DMS53 treated with DMSO at 0.1 percent for 48 hours (cell line): ENCODE results near the gene ERCC6L2.
A peak's percentile ranks its signal among the peaks of the same experiment; 100 is the strongest.

Experiments
- DNase-seq: peaks from one replicate; lab custom pipeline; 2025; ENCODE audit not compliant: unreplicated experiment; lab: John Stamatoyannopoulos, UW

ERCC6L2 gene, protein sequence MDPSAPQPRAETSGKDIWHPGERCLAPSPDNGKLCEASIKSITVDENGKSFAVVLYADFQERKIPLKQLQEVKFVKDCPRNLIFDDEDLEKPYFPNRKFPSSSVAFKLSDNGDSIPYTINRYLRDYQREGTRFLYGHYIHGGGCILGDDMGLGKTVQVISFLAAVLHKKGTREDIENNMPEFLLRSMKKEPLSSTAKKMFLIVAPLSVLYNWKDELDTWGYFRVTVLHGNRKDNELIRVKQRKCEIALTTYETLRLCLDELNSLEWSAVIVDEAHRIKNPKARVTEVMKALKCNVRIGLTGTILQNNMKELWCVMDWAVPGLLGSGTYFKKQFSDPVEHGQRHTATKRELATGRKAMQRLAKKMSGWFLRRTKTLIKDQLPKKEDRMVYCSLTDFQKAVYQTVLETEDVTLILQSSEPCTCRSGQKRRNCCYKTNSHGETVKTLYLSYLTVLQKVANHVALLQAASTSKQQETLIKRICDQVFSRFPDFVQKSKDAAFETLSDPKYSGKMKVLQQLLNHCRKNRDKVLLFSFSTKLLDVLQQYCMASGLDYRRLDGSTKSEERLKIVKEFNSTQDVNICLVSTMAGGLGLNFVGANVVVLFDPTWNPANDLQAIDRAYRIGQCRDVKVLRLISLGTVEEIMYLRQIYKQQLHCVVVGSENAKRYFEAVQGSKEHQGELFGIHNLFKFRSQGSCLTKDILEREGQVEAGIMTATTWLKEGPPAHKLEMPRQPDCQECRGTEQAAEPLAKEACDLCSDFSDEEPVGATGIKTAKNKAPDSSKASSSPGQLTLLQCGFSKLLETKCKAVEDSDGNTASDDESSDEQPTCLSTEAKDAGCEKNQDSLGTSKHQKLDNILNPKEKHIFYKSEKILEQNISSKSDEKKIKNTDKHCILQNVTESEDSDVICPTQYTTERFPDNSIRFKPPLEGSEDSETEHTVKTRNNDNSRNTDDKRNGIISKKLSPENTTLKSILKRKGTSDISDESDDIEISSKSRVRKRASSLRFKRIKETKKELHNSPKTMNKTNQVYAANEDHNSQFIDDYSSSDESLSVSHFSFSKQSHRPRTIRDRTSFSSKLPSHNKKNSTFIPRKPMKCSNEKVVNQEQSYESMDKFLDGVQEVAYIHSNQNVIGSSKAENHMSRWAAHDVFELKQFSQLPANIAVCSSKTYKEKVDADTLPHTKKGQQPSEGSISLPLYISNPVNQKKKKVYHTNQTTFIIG (N-terminal part only)

DNA sequence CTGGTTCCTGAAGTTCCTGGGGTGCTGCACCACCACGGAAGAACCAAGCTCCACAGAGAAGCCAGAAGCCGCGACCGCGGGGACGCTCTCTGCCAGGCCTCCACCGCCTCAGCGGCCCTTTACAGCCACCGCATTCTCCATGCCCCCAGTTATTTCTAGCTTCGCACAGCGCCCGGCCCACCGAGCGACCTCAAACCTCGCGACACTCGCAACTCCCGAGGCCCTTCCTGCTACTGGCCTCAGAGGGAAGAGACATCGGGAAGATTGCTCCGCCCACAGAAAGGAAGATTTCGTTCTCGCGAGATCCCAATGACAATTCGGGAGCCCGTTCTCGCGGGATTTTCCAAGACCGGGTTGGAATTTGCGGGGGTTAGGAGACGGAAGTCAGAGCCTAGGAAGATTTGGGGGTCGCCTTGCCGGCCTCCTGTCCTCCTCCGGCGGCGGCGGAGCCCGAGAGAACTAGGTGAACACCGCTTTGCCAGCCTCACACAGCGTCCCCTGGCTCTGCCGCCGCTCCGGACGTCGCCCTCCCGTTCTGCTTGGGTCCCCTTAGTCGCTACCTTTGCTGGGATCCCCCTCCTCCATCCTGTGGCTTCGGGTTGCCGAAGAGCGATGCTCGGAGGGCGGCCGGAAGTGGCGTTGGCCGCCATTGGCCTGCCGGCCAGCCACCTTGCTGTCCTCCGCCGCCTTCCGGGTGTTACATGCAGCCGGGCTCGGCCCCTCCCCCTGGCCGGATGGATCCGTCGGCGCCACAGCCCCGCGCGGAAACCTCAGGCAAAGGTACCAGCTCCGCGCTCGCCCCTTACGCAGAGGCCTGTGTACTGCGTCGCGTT lies at the start of gene ERCC6L2:
TSS of gene ERCC6L2 (plus strand) at position 387 of the 833 bp plus-strand sequence. CDS start at position 735, 348 bp downstream.
- peak; percentile 82 for DNase-seq

GRCh38 chr9:95826183-95826838 lies 49.2 kb upstream of the ERCC6L2 start:
- no peak for DNase-seq

GRCh38 chr9:95830768-95831167 lies 44.7 kb upstream of the ERCC6L2 start:
- no peak for DNase-seq

DNA sequence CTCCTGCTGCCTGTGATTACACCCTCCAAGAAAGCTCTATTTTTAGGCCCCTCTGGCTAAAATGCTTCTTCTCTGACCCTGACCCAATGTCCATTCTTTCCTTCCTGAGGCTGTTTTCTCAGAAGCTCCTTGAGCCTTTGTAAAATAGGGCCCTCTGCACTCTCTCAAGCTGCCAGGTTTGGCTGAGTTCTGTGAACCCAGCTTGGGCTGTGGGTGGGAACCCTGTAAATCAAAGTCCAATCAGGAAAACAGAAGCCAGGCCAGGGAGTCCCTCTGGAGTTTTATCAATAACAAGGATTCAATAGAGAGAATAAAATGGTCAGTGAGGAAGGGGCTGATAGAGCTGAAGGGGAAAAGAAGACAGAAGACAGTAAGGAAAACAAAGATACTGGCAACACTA lies 43.7 kb upstream of the ERCC6L2 start:
- DNase-seq = no peak

DNA sequence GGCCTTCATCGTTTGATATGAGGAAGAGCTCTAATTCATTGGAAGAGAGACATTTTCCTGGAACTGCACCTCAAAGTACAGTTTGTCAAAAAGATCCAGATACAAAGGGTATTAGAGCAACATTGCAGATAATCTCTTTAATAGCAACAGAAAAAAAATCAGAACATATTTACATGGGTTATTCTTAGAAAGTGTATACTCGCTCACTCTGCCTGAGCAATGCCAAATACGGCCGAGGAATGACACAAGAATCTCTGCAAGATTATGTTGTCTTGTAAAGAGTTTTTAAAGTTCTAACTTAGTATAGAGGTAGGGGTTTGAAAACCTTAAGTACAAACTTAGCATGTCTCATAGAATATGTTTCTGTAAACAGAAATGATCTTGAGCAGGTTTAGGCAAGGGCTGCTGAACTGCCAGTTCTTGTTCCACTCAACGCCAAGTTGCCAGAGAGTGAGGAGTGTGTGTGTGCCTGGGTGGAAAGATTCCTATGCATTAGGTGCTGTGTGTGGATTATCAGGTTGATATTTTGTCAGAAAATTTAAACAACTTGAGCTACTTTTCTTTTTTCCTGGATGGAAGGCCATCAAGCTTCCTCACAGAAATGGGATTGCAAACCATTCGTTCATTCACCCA lies 41.8 kb upstream of the ERCC6L2 start:
- DNase-seq = no peak

DNA sequence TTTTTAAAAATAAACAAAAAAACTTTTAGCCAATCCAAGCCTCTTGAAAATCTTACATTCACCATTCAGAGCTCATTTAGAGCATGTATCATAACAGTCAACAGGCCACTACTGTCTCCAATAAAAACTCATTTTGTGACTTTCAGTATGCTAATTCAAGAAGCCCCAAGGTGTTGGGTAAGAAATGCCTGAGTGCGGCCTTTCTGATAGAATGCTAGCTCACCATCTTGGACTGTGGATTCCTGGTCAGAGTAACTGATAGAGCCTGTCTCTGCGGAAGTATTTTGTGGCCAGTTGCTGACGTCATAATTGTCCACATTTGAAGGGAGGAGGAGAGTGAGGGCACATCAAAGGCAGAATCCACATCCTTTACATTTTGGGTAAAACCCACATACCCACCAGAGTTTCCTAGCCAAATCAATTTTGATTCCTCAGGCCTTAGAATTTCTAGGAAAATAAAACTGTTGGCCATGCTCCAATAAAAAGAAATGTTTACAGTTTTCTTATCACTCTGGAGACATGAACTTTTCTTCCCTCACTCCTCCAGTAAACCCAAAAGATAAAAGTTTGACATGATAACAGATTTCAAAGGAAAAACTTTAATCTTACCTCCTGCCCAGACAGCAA lies 41.1 kb upstream of the ERCC6L2 start:
- DNase-seq = no peak

DNA sequence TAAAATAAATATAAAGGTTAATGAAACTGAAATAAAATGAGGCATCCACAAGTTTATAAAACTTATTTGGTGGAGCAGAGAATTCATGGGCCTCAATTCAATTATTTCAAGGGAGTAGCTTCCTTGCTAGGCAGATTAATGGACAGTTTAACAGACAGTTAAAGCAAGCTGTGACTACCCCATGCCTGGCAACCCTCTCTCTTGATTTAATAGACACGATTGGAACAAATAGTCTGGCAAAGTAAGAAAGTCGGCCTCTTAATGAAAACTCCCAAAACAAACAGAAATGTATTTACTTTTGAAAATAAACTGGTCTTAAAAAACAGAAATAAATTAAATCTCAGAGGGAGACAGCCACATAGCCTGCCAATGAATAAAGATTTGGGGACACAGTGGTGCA lies 40.1 kb upstream of the ERCC6L2 start:
- DNase-seq = no peak

- no peak for DNase-seq
Measured at GRCh38 chr9:95836072-95836471, 39.4 kb upstream of the ERCC6L2 start.

GRCh38 chr9:95839012-95839411 lies 36.5 kb upstream of the ERCC6L2 start:
- DNase-seq = no peak

DNA sequence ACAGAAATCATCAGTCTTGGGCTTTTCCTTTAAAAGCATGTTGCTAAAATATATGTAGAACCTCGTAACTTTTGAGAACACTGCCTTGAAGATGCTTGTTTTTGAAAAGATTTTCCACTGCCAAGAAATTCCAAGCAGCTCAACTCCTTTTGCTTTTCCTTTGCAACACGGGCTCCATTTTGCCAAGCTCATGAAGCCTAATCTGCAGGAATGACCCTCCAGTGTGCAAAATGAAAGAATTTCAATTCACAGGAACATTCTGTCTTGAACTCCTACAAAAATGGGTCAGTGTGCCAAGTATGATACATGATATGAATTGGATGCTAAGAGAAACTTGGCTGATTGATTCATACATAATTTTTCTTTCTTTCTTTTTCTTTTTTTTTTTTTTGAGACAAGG lies 35.4 kb upstream of the ERCC6L2 start:
- no peak for DNase-seq

GRCh38 chr9:95841377-95841776 lies 34.1 kb upstream of the ERCC6L2 start:
- DNase-seq = no peak

GRCh38 chr9:95845751-95846150 lies 29.7 kb upstream of the ERCC6L2 start:
- DNase-seq = no peak

GRCh38 chr9:95848764-95849163 lies 26.7 kb upstream of the ERCC6L2 start:
- DNase-seq = no peak

DNA sequence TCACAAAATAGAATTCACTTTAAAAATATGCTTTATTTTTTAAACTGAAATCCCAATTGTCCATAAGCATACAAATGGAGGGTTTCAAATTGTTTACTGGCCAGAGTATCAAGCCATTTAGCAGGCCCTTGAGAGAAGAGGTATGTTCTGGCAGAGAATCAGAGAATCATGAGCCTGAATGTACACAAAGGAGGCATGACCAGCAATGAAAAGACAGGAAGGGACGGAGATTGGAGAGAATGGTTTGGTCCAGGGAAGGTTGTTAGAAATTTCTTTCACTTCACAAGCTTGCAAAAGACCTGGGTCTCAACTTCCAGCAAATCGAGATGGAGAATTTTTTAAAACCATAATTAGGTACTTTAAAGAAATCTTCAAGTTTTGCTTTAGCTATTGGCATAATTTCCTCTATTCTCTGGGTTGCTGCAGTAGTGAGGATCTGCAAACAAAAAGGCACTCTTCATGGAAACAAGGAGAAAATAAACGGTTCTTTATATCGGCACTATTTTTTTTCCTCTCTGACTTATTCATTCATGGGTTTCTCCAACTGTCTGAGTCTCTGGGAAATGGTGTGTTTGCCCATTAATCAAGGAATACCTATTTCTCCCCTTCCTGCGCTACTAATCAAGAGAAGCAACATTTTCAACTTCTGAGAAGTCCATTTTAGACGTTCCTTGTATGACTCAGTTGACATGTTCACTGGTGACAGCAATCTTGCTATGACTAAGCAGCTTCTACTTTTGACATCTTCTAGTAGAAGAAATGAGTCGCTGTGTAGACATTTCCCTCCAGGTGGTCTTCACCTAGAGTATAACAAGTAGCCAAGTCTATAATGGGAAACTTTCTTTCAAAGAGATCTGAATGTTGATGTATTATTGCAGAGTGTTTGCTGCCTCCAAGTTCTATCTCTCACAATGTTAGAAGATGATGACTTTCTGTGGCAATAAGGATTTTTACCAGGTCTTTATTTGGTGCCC lies 23.1 kb upstream of the ERCC6L2 start:
- peak; percentile 15 for DNase-seq

DNA sequence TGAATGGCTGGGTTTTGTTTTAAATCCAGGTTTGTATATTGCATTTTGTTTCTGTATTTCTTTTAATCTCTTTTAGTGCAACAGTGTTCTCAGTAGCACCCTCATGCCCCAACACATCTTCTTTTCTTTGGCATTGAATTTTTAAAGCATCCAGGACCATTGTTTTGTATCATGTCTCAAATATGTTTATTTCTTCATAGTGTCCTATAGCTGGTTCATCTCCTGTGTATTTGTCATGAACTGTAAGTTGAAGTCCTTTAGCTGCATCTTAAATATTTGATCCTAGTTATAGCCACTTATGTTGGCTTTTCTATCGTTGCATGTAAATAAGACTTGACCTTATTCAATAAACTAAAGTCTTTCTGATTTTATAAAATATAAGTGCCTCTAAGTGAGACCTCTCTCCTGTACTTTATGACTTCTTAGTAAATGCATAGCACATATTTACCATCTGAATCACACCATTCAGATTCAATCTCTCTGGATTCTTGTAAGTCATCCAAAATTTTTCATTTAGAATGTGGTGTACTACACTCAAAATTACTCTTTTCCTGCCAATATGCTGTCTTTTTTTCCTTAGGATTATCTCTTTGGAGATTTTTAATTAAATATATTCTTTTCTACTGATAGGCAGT lies 21.0 kb upstream of the ERCC6L2 start:
- no peak for DNase-seq

DNA sequence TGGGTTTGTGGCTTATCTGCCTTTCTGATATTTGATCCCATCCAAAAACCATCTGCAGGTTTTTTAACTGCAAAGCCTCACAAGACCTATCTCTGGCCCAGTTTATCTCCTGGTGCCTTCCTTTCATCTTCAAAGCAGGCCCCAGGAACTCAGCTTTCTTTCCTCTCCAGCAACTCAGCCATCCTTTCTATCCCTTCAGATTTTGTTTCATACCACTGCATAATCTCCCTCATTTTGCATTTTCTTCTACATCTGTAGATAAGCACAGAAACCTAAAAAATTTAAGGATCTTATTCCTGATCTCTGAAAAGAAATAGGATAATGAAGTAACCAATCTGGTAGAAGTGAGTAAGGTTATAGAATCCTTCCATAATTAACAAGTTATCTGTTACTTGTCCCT lies 19.5 kb upstream of the ERCC6L2 start:
- no peak for DNase-seq

- no peak for DNase-seq
Measured at GRCh38 chr9:95857124-95857523, 18.4 kb upstream of the ERCC6L2 start.
